Panc1 (cell line): ENCODE results near the gene EHD3.

Source experiments
- TF ChIP-seq, protein P1 (sequence below): fragments of 450-650 bp; IDR thresholded peaks from 2 replicates; pipeline ENCODE4 v1.5.1; 2017; ENCODE audit warnings: mild to moderate bottlenecking
- TF ChIP-seq, protein P2 (sequence below), 2 experiments: IDR thresholded peaks; 2 replicates each; pipeline ENCODE4 v1.6.1; 2011 to 2012; ENCODE audit warnings: low read depth in 2 of 2, control low read depth in 1 of 2, low read length in 1 of 2, mild to moderate bottlenecking in 1 of 2, moderate library complexity in 1 of 2; ENCODE audit not compliant: insufficient read depth in 1 of 2

DNA sequence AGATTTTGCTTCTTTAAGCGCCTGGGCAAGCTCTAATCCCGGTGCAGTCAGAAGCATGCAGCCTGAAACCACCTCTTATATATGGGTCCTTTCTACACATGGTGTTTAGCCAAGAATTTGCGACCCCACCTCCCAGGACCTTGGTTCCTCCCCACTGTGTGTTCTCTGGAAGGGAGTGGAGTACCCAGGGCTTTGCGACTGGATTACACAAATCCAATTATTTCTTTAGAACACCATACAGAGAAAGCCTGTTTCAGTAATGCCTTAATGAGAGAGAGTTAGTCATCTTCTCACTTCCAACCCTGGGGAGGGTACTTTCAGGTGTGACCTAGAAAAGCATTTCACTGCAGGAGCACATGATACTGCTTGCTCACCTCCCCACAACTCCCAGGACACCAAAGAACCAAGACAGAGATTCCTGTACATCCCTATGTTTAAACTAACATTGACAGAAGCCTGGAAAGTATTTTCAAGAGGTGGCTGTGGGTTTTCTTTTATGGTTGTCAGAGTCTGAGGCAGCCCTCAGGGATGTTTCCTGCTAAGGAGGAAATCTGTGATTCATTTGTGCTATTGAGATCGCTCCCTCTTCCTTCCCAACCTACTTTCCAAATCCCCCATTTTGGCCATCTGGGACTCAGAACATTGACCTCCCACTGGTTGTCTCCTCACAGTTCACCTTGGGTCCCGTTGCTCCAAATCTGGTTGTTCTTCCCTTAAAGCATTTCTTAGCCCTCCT lies 16.3 kb upstream of the EHD3 start, which contains the start of gene CAPN14:
- TF ChIP-seq, protein P1, sequence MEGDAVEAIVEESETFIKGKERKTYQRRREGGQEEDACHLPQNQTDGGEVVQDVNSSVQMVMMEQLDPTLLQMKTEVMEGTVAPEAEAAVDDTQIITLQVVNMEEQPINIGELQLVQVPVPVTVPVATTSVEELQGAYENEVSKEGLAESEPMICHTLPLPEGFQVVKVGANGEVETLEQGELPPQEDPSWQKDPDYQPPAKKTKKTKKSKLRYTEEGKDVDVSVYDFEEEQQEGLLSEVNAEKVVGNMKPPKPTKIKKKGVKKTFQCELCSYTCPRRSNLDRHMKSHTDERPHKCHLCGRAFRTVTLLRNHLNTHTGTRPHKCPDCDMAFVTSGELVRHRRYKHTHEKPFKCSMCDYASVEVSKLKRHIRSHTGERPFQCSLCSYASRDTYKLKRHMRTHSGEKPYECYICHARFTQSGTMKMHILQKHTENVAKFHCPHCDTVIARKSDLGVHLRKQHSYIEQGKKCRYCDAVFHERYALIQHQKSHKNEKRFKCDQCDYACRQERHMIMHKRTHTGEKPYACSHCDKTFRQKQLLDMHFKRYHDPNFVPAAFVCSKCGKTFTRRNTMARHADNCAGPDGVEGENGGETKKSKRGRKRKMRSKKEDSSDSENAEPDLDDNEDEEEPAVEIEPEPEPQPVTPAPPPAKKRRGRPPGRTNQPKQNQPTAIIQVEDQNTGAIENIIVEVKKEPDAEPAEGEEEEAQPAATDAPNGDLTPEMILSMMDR = no peak
- TF ChIP-seq, protein P2, sequence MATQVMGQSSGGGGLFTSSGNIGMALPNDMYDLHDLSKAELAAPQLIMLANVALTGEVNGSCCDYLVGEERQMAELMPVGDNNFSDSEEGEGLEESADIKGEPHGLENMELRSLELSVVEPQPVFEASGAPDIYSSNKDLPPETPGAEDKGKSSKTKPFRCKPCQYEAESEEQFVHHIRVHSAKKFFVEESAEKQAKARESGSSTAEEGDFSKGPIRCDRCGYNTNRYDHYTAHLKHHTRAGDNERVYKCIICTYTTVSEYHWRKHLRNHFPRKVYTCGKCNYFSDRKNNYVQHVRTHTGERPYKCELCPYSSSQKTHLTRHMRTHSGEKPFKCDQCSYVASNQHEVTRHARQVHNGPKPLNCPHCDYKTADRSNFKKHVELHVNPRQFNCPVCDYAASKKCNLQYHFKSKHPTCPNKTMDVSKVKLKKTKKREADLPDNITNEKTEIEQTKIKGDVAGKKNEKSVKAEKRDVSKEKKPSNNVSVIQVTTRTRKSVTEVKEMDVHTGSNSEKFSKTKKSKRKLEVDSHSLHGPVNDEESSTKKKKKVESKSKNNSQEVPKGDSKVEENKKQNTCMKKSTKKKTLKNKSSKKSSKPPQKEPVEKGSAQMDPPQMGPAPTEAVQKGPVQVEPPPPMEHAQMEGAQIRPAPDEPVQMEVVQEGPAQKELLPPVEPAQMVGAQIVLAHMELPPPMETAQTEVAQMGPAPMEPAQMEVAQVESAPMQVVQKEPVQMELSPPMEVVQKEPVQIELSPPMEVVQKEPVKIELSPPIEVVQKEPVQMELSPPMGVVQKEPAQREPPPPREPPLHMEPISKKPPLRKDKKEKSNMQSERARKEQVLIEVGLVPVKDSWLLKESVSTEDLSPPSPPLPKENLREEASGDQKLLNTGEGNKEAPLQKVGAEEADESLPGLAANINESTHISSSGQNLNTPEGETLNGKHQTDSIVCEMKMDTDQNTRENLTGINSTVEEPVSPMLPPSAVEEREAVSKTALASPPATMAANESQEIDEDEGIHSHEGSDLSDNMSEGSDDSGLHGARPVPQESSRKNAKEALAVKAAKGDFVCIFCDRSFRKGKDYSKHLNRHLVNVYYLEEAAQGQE (IDR thresholded peaks at IDR 0.05; ENCODE audit: insufficient read depth in 1 of 2, low read depth in 2 of 2, low read length in 1 of 2) = no peak
